HEK293 (cell line): ENCODE results near the gene CPB2.

ENCODE experiments used
- CTCF ChIA-PET: fragments of 350-600 bp; formaldehyde crosslinking; extraction: SDS; loops from one replicate; lab custom pipeline; 2021; ENCODE audit warnings: antibody characterized with exemption; lab: Yijun Ruan, JAX
- POLR2A ChIA-PET: fragments of 300-600 bp; formaldehyde crosslinking; extraction: SDS; loops from one replicate; lab custom pipeline; 2020; ENCODE audit warnings: antibody characterized with exemption, inconsistent platforms; lab: Yijun Ruan, JAX
- H3K27ac ChIP-seq: fragments of 200-500 bp; sonication (Bioruptor generic); 2 replicates; pipeline ENCODE4 v1.5.1; 2014; ENCODE audit warnings: low read depth, low read length, control low read depth, inconsistent platforms; ENCODE audit errors: extremely low read depth
- H3K36me3 ChIP-seq, 2 experiments: fragments of 200-500 bp in 1 of 2; sonication (Bioruptor generic) in 1 of 2; 1 replicate in 1 of 2; 2 replicates in 1 of 2; pipeline ENCODE4 v1.5.1; 2014 to 2017; ENCODE audit warnings: inconsistent platforms in 2 of 2, low read length in 2 of 2; ENCODE audit not compliant: control insufficient read depth in 2 of 2, insufficient read depth in 1 of 2
- H3K4me1 ChIP-seq: fragments of 200-500 bp; sonication (Bioruptor generic); 2 replicates; pipeline ENCODE4 v1.5.1; 2014; ENCODE audit warnings: mild to moderate bottlenecking, low read length, inconsistent platforms; ENCODE audit not compliant: control insufficient read depth, insufficient read depth
- H3K4me3 ChIP-seq: 2 replicates; pipeline ENCODE4 v1.5.1; 2011; ENCODE audit warnings: low read depth, mild to moderate bottlenecking, control low read depth, low read length, moderate library complexity
- H3K9me3 ChIP-seq: fragments of 200-500 bp; sonication (Bioruptor generic); 2 replicates; pipeline ENCODE4 v1.5.1; 2014; ENCODE audit warnings: low read depth, low read length, inconsistent platforms; ENCODE audit not compliant: control insufficient read depth, insufficient read depth
- EGR2 ChIP-seq: fragments of 450-650 bp; formaldehyde crosslinking; IDR thresholded peaks from 2 replicates; pipeline ENCODE4 v1.5.1; 2016; ENCODE audit warnings: low read depth, missing biosample characterization, missing genetic modification characterization
- KLF7 ChIP-seq: fragments of 450-650 bp; formaldehyde crosslinking; IDR thresholded peaks from 2 replicates; pipeline ENCODE4 v1.5.1; 2016; ENCODE audit warnings: missing biosample characterization, missing genetic modification characterization, borderline replicate concordance
- MEIS1 ChIP-seq: sonication (generic); formaldehyde crosslinking; IDR thresholded peaks from 2 replicates; pipeline ENCODE4 v1.8.1; 2022; ENCODE audit warnings: missing genetic modification reagents, mild to moderate bottlenecking, borderline replicate concordance
- ZBTB21 ChIP-seq: fragments of 450-650 bp; formaldehyde crosslinking; IDR thresholded peaks from 2 replicates; pipeline ENCODE4 v1.5.1; 2017; ENCODE audit warnings: missing biosample characterization, missing genetic modification characterization
- ZBTB44 ChIP-seq: fragments of 450-650 bp; IDR thresholded peaks from 2 replicates; pipeline ENCODE4 v1.5.1; 2018; ENCODE audit warnings: missing biosample characterization, mild to moderate bottlenecking, missing genetic modification characterization
- ZNF175 ChIP-seq: fragments of 450-650 bp; formaldehyde crosslinking; IDR thresholded peaks from 2 replicates; pipeline ENCODE4 v1.5.1; 2016; ENCODE audit warnings: missing biosample characterization, missing genetic modification characterization
- ZNF184 ChIP-seq: fragments of 450-650 bp; IDR thresholded peaks from 2 replicates; pipeline ENCODE4 v1.5.1; 2018; ENCODE audit warnings: missing biosample characterization, mild to moderate bottlenecking, missing genetic modification characterization
- ZNF335 ChIP-seq: fragments of 450-650 bp; formaldehyde crosslinking; conservative IDR thresholded peaks from 2 replicates; pipeline ENCODE4 v1.5.1; 2016; ENCODE audit warnings: missing biosample characterization, missing genetic modification characterization
- ZNF426 ChIP-seq: fragments of 450-650 bp; formaldehyde crosslinking; IDR thresholded peaks from 2 replicates; pipeline ENCODE4 v1.5.1; 2017; ENCODE audit warnings: missing biosample characterization, missing genetic modification characterization, mild to moderate bottlenecking, inconsistent platforms, moderate library complexity
- ZNF473 ChIP-seq: fragments of 450-650 bp; formaldehyde crosslinking; IDR thresholded peaks from 2 replicates; pipeline ENCODE4 v1.5.1; 2017; ENCODE audit warnings: missing biosample characterization, missing genetic modification characterization
- ZNF518A ChIP-seq: fragments of 450-650 bp; formaldehyde crosslinking; conservative IDR thresholded peaks from 2 replicates; pipeline ENCODE4 v1.5.1; 2016; ENCODE audit warnings: low read depth, missing biosample characterization, missing genetic modification characterization
- ZNF560 ChIP-seq: fragments of 450-650 bp; formaldehyde crosslinking; IDR thresholded peaks from 2 replicates; pipeline ENCODE4 v1.5.1; 2017; ENCODE audit warnings: missing biosample characterization, missing genetic modification characterization, borderline replicate concordance
- ZNF596 ChIP-seq: fragments of 450-650 bp; IDR thresholded peaks from 2 replicates; pipeline ENCODE4 v1.5.0; 2018; ENCODE audit warnings: missing biosample characterization, mild to moderate bottlenecking, missing genetic modification characterization, moderate library complexity
- ZNF610 ChIP-seq: fragments of 450-650 bp; formaldehyde crosslinking; IDR thresholded peaks from 2 replicates; pipeline ENCODE4 v1.5.1; 2016; ENCODE audit warnings: missing biosample characterization, missing genetic modification characterization, borderline replicate concordance
- ZNF629 ChIP-seq: fragments of 450-650 bp; formaldehyde crosslinking; IDR thresholded peaks from 2 replicates; pipeline ENCODE4 v1.5.1; 2017; ENCODE audit warnings: missing biosample characterization, missing genetic modification characterization
- ZNF670 ChIP-seq: fragments of 450-650 bp; formaldehyde crosslinking; IDR thresholded peaks from 2 replicates; pipeline ENCODE4 v1.5.1; 2016; ENCODE audit warnings: missing biosample characterization, missing genetic modification characterization, low read depth
- ZNF768 ChIP-seq: fragments of 450-650 bp; formaldehyde crosslinking; IDR thresholded peaks from 2 replicates; pipeline ENCODE4 v1.5.1; 2018; ENCODE audit warnings: missing biosample characterization, mild to moderate bottlenecking, missing genetic modification characterization
- ZNF830 ChIP-seq: fragments of 450-650 bp; IDR thresholded peaks from 2 replicates; pipeline ENCODE4 v1.5.0; 2018; ENCODE audit warnings: missing biosample characterization, missing genetic modification characterization, low read depth, mild to moderate bottlenecking, moderate library complexity
- ZSCAN23 ChIP-seq: fragments of 450-650 bp; formaldehyde crosslinking; IDR thresholded peaks from 2 replicates; pipeline ENCODE4 v1.5.1; 2016; ENCODE audit warnings: missing biosample characterization, missing genetic modification characterization
- ZSCAN30 ChIP-seq: fragments of 450-650 bp; IDR thresholded peaks from 2 replicates; pipeline ENCODE4 v1.5.1; 2018; ENCODE audit warnings: missing biosample characterization, mild to moderate bottlenecking, missing genetic modification characterization, moderate library complexity
- TF ChIP-seq, protein P1 (sequence below): fragments of 450-650 bp; formaldehyde crosslinking; IDR thresholded peaks from 2 replicates; pipeline ENCODE4 v1.5.1; 2017; ENCODE audit warnings: missing biosample characterization, missing genetic modification characterization
- TF ChIP-seq, protein P2 (sequence below): fragments of 450-650 bp; formaldehyde crosslinking; IDR thresholded peaks from 2 replicates; pipeline ENCODE4 v1.5.1; 2017; ENCODE audit warnings: missing biosample characterization, missing genetic modification characterization

Gene CPB2

DNA sequence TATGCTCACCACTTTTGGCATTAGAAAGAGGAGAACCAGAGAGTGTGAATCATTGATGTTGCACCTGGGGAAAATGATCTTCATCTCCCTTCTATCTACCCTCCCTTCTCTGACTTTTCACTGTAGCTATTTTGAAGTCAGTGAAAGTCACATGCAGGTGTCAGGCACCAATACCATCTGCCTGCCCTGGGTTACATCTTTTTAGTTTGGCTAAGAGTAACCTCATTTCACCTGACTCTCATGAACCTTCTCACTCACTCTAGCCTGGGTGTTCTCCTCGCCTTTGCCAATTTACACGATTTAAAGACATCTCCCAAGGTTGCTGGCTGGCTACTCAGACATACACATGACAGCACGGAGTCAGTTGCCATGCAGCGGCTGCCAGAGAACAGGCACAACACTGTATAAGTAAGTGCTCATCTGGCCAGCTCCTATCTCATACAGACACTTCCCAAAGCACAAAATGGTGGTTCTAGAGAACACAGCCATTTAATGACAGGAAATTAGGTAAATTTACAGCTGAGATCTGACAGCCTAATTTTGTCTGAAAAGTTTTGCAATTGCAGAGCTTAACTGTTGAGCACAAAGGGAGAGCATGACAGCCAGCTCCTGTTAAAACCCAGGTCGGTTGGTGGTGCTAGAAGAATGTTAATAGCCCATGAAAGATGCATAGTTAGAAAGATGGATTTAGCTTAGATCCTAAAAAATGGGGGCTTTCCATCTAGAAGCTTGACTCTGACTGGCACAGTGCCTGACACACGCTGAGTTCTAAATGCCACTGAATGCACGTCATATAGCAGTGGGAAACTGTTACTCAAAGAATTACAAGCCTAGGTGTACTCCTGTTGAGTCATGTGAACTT, 44.7 kb upstream of the CPB2 start (continued):
- TF ChIP-seq ZSCAN30 (tag by site-specific recombination) (no peak), ZBTB21 (tag by site-specific recombination) (no peak; the same call in 1 of the 2 replicates), ZNF518A (no peak), ZNF184 (tag by site-specific recombination) (no peak)

GRCh38 chr13:46146898-46147297, 42.1 kb upstream of the CPB2 start:
- Histone ChIP-seq H3K9me3 (no peaks in the 10 kb centered on the region), H3K4me1 (no peaks in the 10 kb centered on the region), H3K4me3 (no peak overlapping the region), H3K36me3 (peaks cover 0 to 77% of the 10 kb centered on the region in 2 experiments; a peak in 2 of 3 replicates), H3K27ac (no peak overlapping the region)
- POLR2A ChIA-PET, result no interaction called here
- no peak for TF ChIP-seq ZNF830
- 0 out of 2 replicates have a peak, but pooled peaks have one; percentile 22 for TF ChIP-seq ZBTB44 (tag by site-specific recombination)
- CTCF ChIA-PET, result no interaction called here

DNA sequence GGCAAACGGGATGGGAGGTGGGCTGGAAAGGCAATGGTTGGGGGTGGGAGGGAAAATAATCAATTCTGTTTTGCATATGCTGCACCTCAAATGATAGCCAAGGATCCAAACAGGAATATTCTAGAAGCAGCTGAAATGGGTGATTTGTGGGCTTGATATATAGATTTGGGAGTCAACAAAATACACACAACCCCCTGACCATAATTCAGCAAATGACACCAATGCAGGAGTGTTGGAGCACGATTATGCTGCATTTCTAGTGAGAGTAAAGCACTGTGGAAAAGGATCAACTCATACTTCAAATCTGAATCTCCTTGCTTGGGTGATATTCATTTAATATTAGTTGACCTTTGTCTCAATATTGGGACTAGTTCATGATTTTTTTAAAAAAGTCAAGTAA, 41.1 kb upstream of the CPB2 start:
- no peak for TF ChIP-seq KLF7
- TF ChIP-seq MEIS1 (CRISPR knock-in tag), result no peak
- no peak for TF ChIP-seq ZNF610
- TF ChIP-seq, protein P1, sequence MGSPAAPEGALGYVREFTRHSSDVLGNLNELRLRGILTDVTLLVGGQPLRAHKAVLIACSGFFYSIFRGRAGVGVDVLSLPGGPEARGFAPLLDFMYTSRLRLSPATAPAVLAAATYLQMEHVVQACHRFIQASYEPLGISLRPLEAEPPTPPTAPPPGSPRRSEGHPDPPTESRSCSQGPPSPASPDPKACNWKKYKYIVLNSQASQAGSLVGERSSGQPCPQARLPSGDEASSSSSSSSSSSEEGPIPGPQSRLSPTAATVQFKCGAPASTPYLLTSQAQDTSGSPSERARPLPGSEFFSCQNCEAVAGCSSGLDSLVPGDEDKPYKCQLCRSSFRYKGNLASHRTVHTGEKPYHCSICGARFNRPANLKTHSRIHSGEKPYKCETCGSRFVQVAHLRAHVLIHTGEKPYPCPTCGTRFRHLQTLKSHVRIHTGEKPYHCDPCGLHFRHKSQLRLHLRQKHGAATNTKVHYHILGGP (tag by site-specific recombination), result no peak
- no peak for TF ChIP-seq ZSCAN23 (tag by site-specific recombination)
- TF ChIP-seq ZNF629, result no peak
- no peak for TF ChIP-seq ZNF175 (tag by site-specific recombination)
- TF ChIP-seq EGR2 (tag by site-specific recombination), result no peak
- no peak for TF ChIP-seq ZNF670
- TF ChIP-seq ZNF560 (tag by site-specific recombination), result no peak
- TF ChIP-seq ZSCAN30 (tag by site-specific recombination), result no peak
- TF ChIP-seq ZNF335 (tag by site-specific recombination), result no peak
- TF ChIP-seq, protein P2, sequence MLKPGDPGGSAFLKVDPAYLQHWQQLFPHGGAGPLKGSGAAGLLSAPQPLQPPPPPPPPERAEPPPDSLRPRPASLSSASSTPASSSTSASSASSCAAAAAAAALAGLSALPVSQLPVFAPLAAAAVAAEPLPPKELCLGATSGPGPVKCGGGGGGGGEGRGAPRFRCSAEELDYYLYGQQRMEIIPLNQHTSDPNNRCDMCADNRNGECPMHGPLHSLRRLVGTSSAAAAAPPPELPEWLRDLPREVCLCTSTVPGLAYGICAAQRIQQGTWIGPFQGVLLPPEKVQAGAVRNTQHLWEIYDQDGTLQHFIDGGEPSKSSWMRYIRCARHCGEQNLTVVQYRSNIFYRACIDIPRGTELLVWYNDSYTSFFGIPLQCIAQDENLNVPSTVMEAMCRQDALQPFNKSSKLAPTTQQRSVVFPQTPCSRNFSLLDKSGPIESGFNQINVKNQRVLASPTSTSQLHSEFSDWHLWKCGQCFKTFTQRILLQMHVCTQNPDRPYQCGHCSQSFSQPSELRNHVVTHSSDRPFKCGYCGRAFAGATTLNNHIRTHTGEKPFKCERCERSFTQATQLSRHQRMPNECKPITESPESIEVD (tag by site-specific recombination), result no peak
- TF ChIP-seq ZNF596, result no peak
- TF ChIP-seq ZNF426 (tag by site-specific recombination), result no peak
- no peak for TF ChIP-seq ZNF768 (tag by site-specific recombination)
- no peak for TF ChIP-seq ZNF473 (tag by site-specific recombination)
- Histone ChIP-seq H3K36me3 (peaks cover 0 to 71% of the 10 kb centered on the region in 2 experiments; a peak in 2 of 3 replicates), H3K4me3 (no peak overlapping the region), H3K27ac (no peak overlapping the region), H3K9me3 (no peaks in the 10 kb centered on the region), H3K4me1 (no peaks in the 10 kb centered on the region)
- POLR2A ChIA-PET, result no interaction called here
- CTCF ChIA-PET, result no interaction called here
